OCI-LY3 (cell line): ENCODE measurements around the gene OTUD3.

ENCODE experiments used
- CTCF ChIP-seq: fragments of 200-600, 300-600 bp; sonication (generic); IDR thresholded peaks from 2 replicates; pipeline ENCODE4 v1.5.1; 2014; ENCODE audit warnings: antibody characterized with exemption, low read length, low read depth
- EZH2phosphoT487 ChIP-seq: fragments of 200-600 bp; shearing (Covaris generic); IDR thresholded peaks from 2 replicates; pipeline ENCODE4 v1.6.1; 2018; ENCODE audit warnings: antibody characterized with exemption, mixed run types, low read depth

- no peak for TF ChIP-seq CTCF
- no peak for TF ChIP-seq EZH2phosphoT487
These were observed 5.9 kb downstream of the OTUD3 start for GRCh38 chr1:19888112-19888511.
